K562 (cell line): ENCODE measurements around the gene EAF1. TPM values are rescaled to one million over a fixed set of nuclear protein-coding genes. Genes with fewer than 3 reads are reported as not detected.
A peak's percentile ranks its signal among the peaks of the same experiment; 100 is the strongest.

Experiments
- ATAC-seq: fragments of 200-7000 bp; cut with Tn5 transposase; 3 replicates; pipeline ENCODE4 v1.9.1; 2020; ENCODE audit warnings: moderate library complexity
- BruUV-seq: library from RNA; stranded (reverse); fragments of 400-500 nt; replicated peaks from 2 replicates; lab custom pipeline; 2021; lab: Mats Ljungman, UMichigan
- CTCF ChIA-PET: fragments of 300-600 bp; formaldehyde crosslinking; extraction: SDS; loops from one replicate; lab custom pipeline; 2021; ENCODE audit warnings: low intra/inter-chr PET ratio; lab: Yijun Ruan, JAX
- POLR2A ChIA-PET: fragments of 300-600, 350-650 bp; sonication (Branson Sonifier 250); formaldehyde crosslinking; extraction: SDS; loops from one replicate; lab custom pipeline; 2021; ENCODE audit warnings: antibody characterized with exemption, inconsistent platforms; lab: Yijun Ruan, JAX
- DNase-seq, 4 experiments: peaks; one replicate each; pipeline versions ENCODE4 v3.0.0 to v3.0.0-alpha.2; 2011 to 2018; ENCODE audit warnings: low spot score in 3 of 4, mixed read lengths in 3 of 4; ENCODE audit errors: extremely low read depth in 1 of 4
- FAIRE-seq: peaks from 2 replicates; lab custom pipeline; 2011; peaks lifted over from hg19 to GRCh38; lab: Jason Lieb, UNC
- H2AFZ ChIP-seq: 2 replicates; pipeline ENCODE4 v1.6.0; 2011; ENCODE audit warnings: low read depth, low read length, control low read depth, inconsistent platforms
- H3K27ac ChIP-seq: fragments of 200-600 bp; 3 replicates; pipeline ENCODE4 v1.8.0; 2011; ENCODE audit warnings: low read depth, mild to moderate bottlenecking, control low read depth, inconsistent platforms, low read length, moderate library complexity, mixed read lengths; ENCODE audit errors: extremely low read depth
- H3K27me3 ChIP-seq, 2 experiments: fragments of 300-600 bp in 1 of 2; 2 replicates in 1 of 2; 3 replicates in 1 of 2; pipeline versions ENCODE4 v1.6.0 to v1.8.0; 2011; ENCODE audit warnings: inconsistent platforms in 2 of 2, low read length in 2 of 2, mild to moderate bottlenecking in 1 of 2, mixed read lengths in 1 of 2, moderate library complexity in 1 of 2; ENCODE audit not compliant: control insufficient read depth in 2 of 2, insufficient read depth in 2 of 2
- H3K36me3 ChIP-seq: fragments of 300-600 bp; 3 replicates; pipeline ENCODE4 v1.8.0; 2011; ENCODE audit warnings: mild to moderate bottlenecking, low read length, inconsistent platforms; ENCODE audit not compliant: control insufficient read depth, insufficient read depth
- H3K4me1 ChIP-seq, 2 experiments: fragments of 200-600 bp in 1 of 2; replicated peaks in 1 of 2; 2 replicates in 1 of 2; 3 replicates in 1 of 2; pipeline versions ENCODE4 v1.5.1 to v1.8.0; 2011; ENCODE audit warnings: inconsistent platforms in 2 of 2, low read length in 2 of 2, mild to moderate bottlenecking in 1 of 2, mixed read lengths in 1 of 2, moderate library complexity in 1 of 2; ENCODE audit not compliant: control insufficient read depth in 2 of 2, insufficient read depth in 2 of 2
- H3K4me2 ChIP-seq: 2 replicates; pipeline ENCODE4 v1.6.1; 2011; ENCODE audit warnings: low read length, control low read depth, inconsistent platforms, mixed read lengths; ENCODE audit not compliant: insufficient read depth
- H3K4me3 ChIP-seq: fragments of 200-600 bp; sonication (generic), shearing (Covaris generic); 2 replicates; pipeline ENCODE4 v1.5.1; 2016; ENCODE audit warnings: control low read depth, inconsistent platforms
- H3K79me2 ChIP-seq: fragments of 200-600 bp; 3 replicates; pipeline ENCODE4 v1.8.0; 2011; ENCODE audit warnings: low read length, inconsistent platforms; ENCODE audit not compliant: control insufficient read depth, insufficient read depth
- H3K9ac ChIP-seq, 2 experiments: 2 replicates each; pipeline versions ENCODE4 v1.6.0 to v1.6.1; 2011; ENCODE audit warnings: low read depth in 2 of 2, low read length in 2 of 2, control low read depth in 1 of 2, inconsistent platforms in 1 of 2, mild to moderate bottlenecking in 1 of 2, mixed read lengths in 1 of 2; ENCODE audit not compliant: insufficient read depth in 1 of 2
- H3K9me1 ChIP-seq: one replicate; pipeline ENCODE4 v1.6.0; 2011; ENCODE audit warnings: inconsistent platforms, mild to moderate bottlenecking, low read length, moderate library complexity; ENCODE audit not compliant: control insufficient read depth, insufficient read depth
- H3K9me3 ChIP-seq: replicated peaks from 2 replicates; pipeline ENCODE4 v1.5.1; 2011; ENCODE audit warnings: low read depth, low read length, inconsistent platforms; ENCODE audit not compliant: control insufficient read depth, insufficient read depth
- H4K20me1 ChIP-seq: replicated peaks from 2 replicates; pipeline ENCODE4 v1.6.1; 2011; ENCODE audit warnings: low read length, inconsistent platforms, mixed read lengths; ENCODE audit not compliant: control insufficient read depth, insufficient read depth
- DDX20 ChIP-seq: fragments of 450-650 bp; IDR thresholded peaks from 2 replicates; pipeline ENCODE4 v1.6.1; 2016; ENCODE audit warnings: missing genetic modification characterization, low read depth, mild to moderate bottlenecking, missing compliant biosample characterization, moderate library complexity
- DNMT1 ChIP-seq: fragments of 450-650 bp; IDR thresholded peaks from 2 replicates; pipeline ENCODE4 v1.6.1; 2016; ENCODE audit warnings: antibody characterized with exemption, mild to moderate bottlenecking
- E2F4 ChIP-seq: sonication (generic); formaldehyde crosslinking; IDR thresholded peaks from 2 replicates; pipeline ENCODE4 v1.8.0; 2022; ENCODE audit warnings: mild to moderate bottlenecking, low read depth, missing genetic modification reagents
- EHMT2 ChIP-seq: fragments of 450-650 bp; IDR thresholded peaks from 2 replicates; pipeline ENCODE4 v1.6.1; 2018; ENCODE audit warnings: antibody characterized with exemption
- ETV1 ChIP-seq: fragments of 450-650 bp; conservative IDR thresholded peaks from 2 replicates; pipeline ENCODE4 v1.6.1; 2016; ENCODE audit warnings: missing genetic modification characterization, control low read depth, low read depth, missing compliant biosample characterization
- GATAD2A ChIP-seq: fragments of 450-650 bp; IDR thresholded peaks from 2 replicates; pipeline ENCODE4 v1.6.1; 2017
- GATAD2B ChIP-seq: fragments of 450-650 bp; IDR thresholded peaks from 2 replicates; pipeline ENCODE4 v1.6.1; 2017; ENCODE audit warnings: mild to moderate bottlenecking, borderline replicate concordance
- GTF2A2 ChIP-seq: IDR thresholded peaks from 2 replicates; pipeline ENCODE4 v1.6.1; 2016; ENCODE audit warnings: mild to moderate bottlenecking, missing genetic modification characterization, missing compliant biosample characterization
- JUND ChIP-seq, 2 experiments: IDR thresholded peaks; 2 replicates in 1 of 2; 3 replicates in 1 of 2; pipeline ENCODE4 v1.6.1; 2011; ENCODE audit warnings: borderline replicate concordance in 2 of 2, low read depth in 2 of 2, low read length in 2 of 2, improper control_type of control experiment in 1 of 2, missing biosample characterization in 1 of 2, missing genetic modification characterization in 1 of 2, missing genetic modification reagents in 1 of 2
- NCOA6 ChIP-seq: fragments of 450-650 bp; IDR thresholded peaks from 2 replicates; pipeline ENCODE4 v1.6.1; 2017; ENCODE audit warnings: mild to moderate bottlenecking
- NR2C1 ChIP-seq, 2 experiments: fragments of 450-650 bp; IDR thresholded peaks; 2 replicates each; pipeline ENCODE4 v1.6.1; 2017; ENCODE audit warnings: mild to moderate bottlenecking in 2 of 2, antibody characterized with exemption in 1 of 2, inconsistent platforms in 1 of 2, missing compliant biosample characterization in 1 of 2, missing genetic modification characterization in 1 of 2
- RBM39 ChIP-seq: fragments of 200-400 bp; formaldehyde crosslinking; optimal IDR thresholded peaks from 2 replicates; pipeline ENCODE3; 2018; ENCODE audit warnings: low read depth, low read length
- ZBTB9 ChIP-seq: fragments of 450-650 bp; formaldehyde crosslinking; IDR thresholded peaks from 2 replicates; pipeline ENCODE4 v1.4.0; 2020; ENCODE audit warnings: mild to moderate bottlenecking, moderate library complexity
- ZNF395 ChIP-seq: fragments of 200-800 bp; sonication (Bioruptor generic); IDR thresholded peaks from 2 replicates; pipeline ENCODE4 v1.6.1; 2017; ENCODE audit warnings: missing genetic modification characterization, missing compliant biosample characterization
- WGBS: fragments of 100-300 bp; shearing (Covaris generic); methylation state at CpG from one replicate; pipeline ENCODE4 v1.1.6; 2016; ENCODE audit warnings: low coverage, mixed read lengths; ENCODE audit not compliant: insufficient coverage; ENCODE audit errors: missing lambda C conversion rate; 5-methylcytosine and 5-hydroxymethylcytosine counted together
- in situ Hi-C: fragments of 300-500 bp; cut with MboI; formaldehyde crosslinking; loops from 4 replicates; pipeline ENCODE4 v1.15.0; 2018; ENCODE audit warnings: inconsistent platforms, mixed read lengths
- intact Hi-C: fragments of 100-400 bp; cut with micrococcal nuclease; formaldehyde crosslinking; loops from 2 replicates; pipeline ENCODE4 v1.14.2; 2022
- polyA plus RNA-seq, 8 experiments: library from polyadenylated mRNA; depleted of rRNA in 4 of 8; stranded (reverse) in 5 of 8; unstranded in 3 of 8; fragments of >200 nt; fragmentation: Nextera tagmentation in 2 of 8; fragmentation: Illumina TruSeq in 1 of 8; extraction: Ambion mirVana in 2 of 8; extraction: Trizol in 1 of 8; gene quantifications; 2 replicates each; pipeline versions ENCODE4 v1.2.1 to v1.2.3, GENCODE V29; 2011 to 2014; ENCODE audit warnings: inconsistent platforms in 1 of 8, missing spikeins in 1 of 8
- total RNA-seq, 7 experiments: library from RNA; depleted of rRNA in 6 of 7; stranded (reverse); fragments of >200 nt in 6 of 7; fragmentation: Illumina TruSeq in 2 of 7; extraction: Trizol in 2 of 7; gene quantifications; 2 replicates each; pipeline versions ENCODE4 v1.2.1 to v1.2.3, GENCODE V29; 2011 to 2021; ENCODE audit warnings: low replicate concordance in 1 of 7

Gene EAF1
- total and polyA plus RNA-seq, 9 of the 15 experiments (the other 6 are each of a cell fraction or from before 2014, with no cell fraction given), result 7.0 to 26.8 (median 20.4) TPM

GRCh38 chr3:15427182-15427880 lies at the start of gene EAF1, which contains the start of gene METTL6 (continued):
- TF ChIP-seq ZBTB9 (CRISPR knock-in tag), result 0 out of 2 replicates have a peak, but pooled peaks have one; percentile 48
- TF ChIP-seq, all 486 proteins: peak for 148

- intact Hi-C loops, result loop anchor here (1.0 to 2.0 kb wide), 7 partner anchors 27 to 269 kb away; partner anchors contain the start of gene SH3BP5
- H3K27me3 ChIP-seq, result no peaks in the 10 kb centered on the region
- no peak overlapping the region for H3K9ac ChIP-seq
- whole genome bisulfite sequencing, result 24% methylated on average over 16 of the region's 16 CpGs
- H3K4me1 ChIP-seq, result peaks cover 5 to 16% of the 10 kb centered on the region in 2 experiments; a peak in 4 of 5 replicates
- no peaks in the 10 kb centered on the region for H3K9me1 ChIP-seq
- H4K20me1 ChIP-seq, result no peaks in the 10 kb centered on the region
- no peaks in the 10 kb centered on the region for H3K9me3 ChIP-seq
- ATAC-seq, result peak; percentile 99
- peak; percentile 99 for FAIRE-seq
- POLR2A ChIA-PET, result no interaction called here
- no peaks in the 10 kb centered on the region; the same call in 2 of the 3 replicates for H3K36me3 ChIP-seq
- H3K79me2 ChIP-seq, result no peaks in the 10 kb centered on the region
- peak; percentile 79 to 98 (median 82) for DNase-seq
- peak overlapping the region; percentile 89 for H2AFZ ChIP-seq
- no TSS peak for BruUV-seq
- CTCF ChIA-PET, result interaction anchor here (0.7 to 3.5 kb wide), 9 partner anchors 28 to 270 kb away, joined by 3 to 57 read pairs (median 3); no protein-coding TSS in a partner anchor
- H3K4me3 ChIP-seq, result no peak overlapping the region
- peak overlapping the region; percentile 58 for H3K27ac ChIP-seq
- in situ Hi-C loops, result no loop called here
- peak overlapping the region; percentile 37 for H3K4me2 ChIP-seq
- TF ChIP-seq NR2C1 (IDR thresholded peaks at IDR 0.05) (peak; percentile 100), NR2C1 (tag; IDR thresholded peaks at IDR 0.05) (peak; percentile 100), NCOA6 (no peak), ZNF395 (peak; percentile 81), DNMT1 (no peak), DDX20 (tag) (no peak), RBM39 (no peak), JUND (IDR thresholded peaks at IDR 0.05; ENCODE audit: borderline replicate concordance, low read depth, low read length) (peak; percentile 89), JUND (tag; IDR thresholded peaks at IDR 0.05; ENCODE audit: borderline replicate concordance, low read depth, low read length) (peak; percentile 91; the same call in 2 of the 3 replicates), ETV1 (tag) (no peak), GATAD2B (no peak; the same call in 1 of the 2 replicates), E2F4 (CRISPR knock-in tag) (no peak), GATAD2A (no peak), GTF2A2 (tag) (no peak), EHMT2 (peak; percentile 70; the same call in 1 of the 2 replicates)
Observed at GRCh38 chr3:15377961-15378791, 49.2 kb upstream of the EAF1 start.
